BJ (cell line): Measurements from ENCODE around the gene TMOD1. TPM values are rescaled to one million over a fixed set of nuclear protein-coding genes. Genes with fewer than 3 reads are reported as not detected.

ENCODE experiments used
- CTCF ChIA-PET: fragments of 350-600 bp; formaldehyde crosslinking; extraction: SDS; loops from one replicate; lab custom pipeline; 2021; ENCODE audit warnings: antibody characterized with exemption, inconsistent platforms; lab: Yijun Ruan, JAX
- POLR2A ChIA-PET: fragments of 300-600 bp; sonication (Branson Sonifier 250); formaldehyde crosslinking; extraction: SDS; loops from one replicate; lab custom pipeline; 2021; ENCODE audit warnings: antibody characterized with exemption; lab: Charles Lee
- DNase-seq: peaks from one replicate; pipeline ENCODE4 v3.0.0-alpha.2; 2011; ENCODE audit warnings: low read depth
- H3K27me3 ChIP-seq: 2 replicates; pipeline ENCODE4 v1.6.0; 2011; ENCODE audit warnings: low read length; ENCODE audit not compliant: control insufficient read depth, insufficient read depth
- H3K36me3 ChIP-seq: 2 replicates; pipeline ENCODE4 v1.5.1; 2011; ENCODE audit warnings: low read length; ENCODE audit not compliant: control insufficient read depth, insufficient read depth
- H3K4me3 ChIP-seq: 2 replicates; pipeline ENCODE4 v1.5.1; 2011; ENCODE audit warnings: low read depth, mild to moderate bottlenecking, control low read depth, low read length
- CTCF ChIP-seq: IDR thresholded peaks from 2 replicates; pipeline ENCODE4 v1.5.1; 2011; ENCODE audit warnings: low read depth, mild to moderate bottlenecking, control low read depth, inconsistent platforms, low read length, moderate library complexity; ENCODE audit not compliant: insufficient read depth
- polyA plus RNA-seq: library from polyadenylated mRNA; depleted of rRNA; stranded (reverse); fragments of >200 nt; gene quantifications from 2 replicates; pipeline ENCODE4 v1.2.3, GENCODE V29; 2011

TMOD1 gene
- polyA plus RNA-seq, 1 experiment, result 0.06 TPM

GRCh38 chr9:97547098-97547829, 45.8 kb downstream of the TMOD1 start:
- ChIA-PET POLR2A (no interaction called here), CTCF (interaction anchor here (1.4 kb wide), 1 partner anchor 51 kb away, joined by 3 read pairs; no protein-coding TSS in a partner anchor)
- H3K27me3 ChIP-seq, result peaks cover 4% of the 10 kb centered on the region
- no peak for DNase-seq
- no peak overlapping the region for H3K4me3 ChIP-seq
- no peaks in the 10 kb centered on the region for H3K36me3 ChIP-seq
- TF ChIP-seq CTCF, result no peak

DNA sequence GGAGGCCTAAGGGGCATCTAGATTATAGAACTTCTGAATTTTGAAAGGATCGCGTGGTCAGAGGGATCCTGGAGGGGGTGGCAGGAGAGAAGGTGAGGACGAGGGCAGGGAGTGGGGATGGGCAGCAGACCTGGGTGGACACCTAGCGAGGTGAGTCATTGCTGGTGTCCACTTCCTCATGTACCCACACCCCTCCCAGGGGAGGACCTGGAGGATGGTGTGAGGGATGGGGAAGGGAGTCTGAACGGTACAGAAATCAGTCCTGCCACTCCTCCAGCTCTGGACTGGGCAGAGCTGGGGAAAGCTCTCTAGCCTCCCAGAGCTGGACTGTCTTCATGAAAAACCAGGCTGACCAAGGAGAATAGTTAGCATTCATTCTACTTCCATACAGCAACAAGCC, 46.9 kb downstream of the TMOD1 start:
- peaks cover 6% of the 10 kb centered on the region for H3K27me3 ChIP-seq
- ChIA-PET POLR2A (no interaction called here), CTCF (interaction anchor here (1.4 kb wide), 1 partner anchor 50 kb away, joined by 3 read pairs; no protein-coding TSS in a partner anchor)
- H3K4me3 ChIP-seq, result no peak overlapping the region
- TF ChIP-seq CTCF, result no peak
- H3K36me3 ChIP-seq, result no peaks in the 10 kb centered on the region
- DNase-seq, result no peak

DNA sequence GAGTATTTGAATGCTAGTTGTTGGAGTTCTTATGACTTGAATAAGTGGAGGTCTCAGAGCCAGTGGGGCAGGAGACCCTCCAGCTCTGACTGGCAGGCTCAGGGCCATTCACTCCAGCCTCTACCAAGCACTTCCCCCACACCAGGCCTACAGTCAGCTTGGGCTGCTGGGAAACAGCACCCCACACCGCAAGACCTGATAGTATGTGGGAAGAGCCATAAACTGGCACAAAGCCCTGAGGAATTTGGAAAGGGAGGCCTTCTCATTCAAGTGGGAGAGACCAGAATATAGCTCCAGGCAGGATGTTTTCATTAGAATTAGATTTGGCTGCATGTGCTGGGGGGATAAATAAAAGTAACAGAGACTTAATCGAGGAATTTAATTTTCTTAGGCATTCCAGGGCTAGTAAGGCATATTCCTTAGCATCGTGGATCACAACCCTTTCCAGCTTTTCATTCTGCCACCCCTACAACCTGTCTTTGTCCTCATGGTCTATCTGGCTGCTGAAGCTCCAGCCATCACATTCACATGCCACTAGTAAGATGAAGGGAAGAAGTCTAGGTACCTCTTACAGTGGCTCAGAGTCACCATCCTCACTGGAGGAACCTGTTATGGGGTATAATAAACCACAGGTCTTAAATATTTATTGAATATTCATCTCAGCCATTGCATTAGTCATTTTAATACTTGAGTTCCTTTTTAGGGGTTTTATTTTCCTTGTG, 47.5 kb downstream of the TMOD1 start:
- POLR2A ChIA-PET, result no interaction called here
- Histone ChIP-seq H3K4me3 (no peak overlapping the region), H3K36me3 (no peaks in the 10 kb centered on the region), H3K27me3 (peaks cover 6% of the 10 kb centered on the region)
- CTCF ChIA-PET, result interaction anchor here (0.7 to 1.2 kb wide), 3 partner anchors 9 to 794 kb away, joined by 3 read pairs; no protein-coding TSS in a partner anchor
- TF ChIP-seq CTCF, result no peak
- no peak for DNase-seq

GRCh38 chr9:97550386-97550785, 48.9 kb downstream of the TMOD1 start:
- no peaks in the 10 kb centered on the region for H3K36me3 ChIP-seq
- no peak for TF ChIP-seq CTCF
- no peak for DNase-seq
- ChIA-PET POLR2A (no interaction called here), CTCF (no interaction called here)
- no peak overlapping the region for H3K4me3 ChIP-seq
- H3K27me3 ChIP-seq, result peaks cover 8% of the 10 kb centered on the region

GRCh38 chr9:97551308-97551707, 49.8 kb downstream of the TMOD1 start:
- ChIA-PET CTCF (no interaction called here), POLR2A (no interaction called here)
- no peak for DNase-seq
- Histone ChIP-seq H3K4me3 (no peak overlapping the region), H3K36me3 (no peaks in the 10 kb centered on the region), H3K27me3 (peaks cover 11% of the 10 kb centered on the region)
- TF ChIP-seq CTCF, result no peak
